Uterus (tissue), 2 donors: ENCODE measurements around the gene CENPQ.

Experiments used
- CTCF ChIP-seq, 4 experiments: fragments of 200-600 bp in 2 of 4; fragments of 450-650 bp in 2 of 4; sonication (generic) in 2 of 4; IDR thresholded peaks; one replicate each; pipeline ENCODE4 v1.5.1; 2016 to 2019; ENCODE audit warnings: antibody characterized with exemption in 4 of 4, mild to moderate bottlenecking in 2 of 4, moderate library complexity in 1 of 4
- POLR2A ChIP-seq, 2 donors: fragments of 450-650 bp; IDR thresholded peaks; one replicate each; pipeline ENCODE4 v1.6.1; 2016; ENCODE audit warnings: antibody characterized with exemption in 2 of 2, mild to moderate bottlenecking in 1 of 2, moderate library complexity in 1 of 2

DNA sequence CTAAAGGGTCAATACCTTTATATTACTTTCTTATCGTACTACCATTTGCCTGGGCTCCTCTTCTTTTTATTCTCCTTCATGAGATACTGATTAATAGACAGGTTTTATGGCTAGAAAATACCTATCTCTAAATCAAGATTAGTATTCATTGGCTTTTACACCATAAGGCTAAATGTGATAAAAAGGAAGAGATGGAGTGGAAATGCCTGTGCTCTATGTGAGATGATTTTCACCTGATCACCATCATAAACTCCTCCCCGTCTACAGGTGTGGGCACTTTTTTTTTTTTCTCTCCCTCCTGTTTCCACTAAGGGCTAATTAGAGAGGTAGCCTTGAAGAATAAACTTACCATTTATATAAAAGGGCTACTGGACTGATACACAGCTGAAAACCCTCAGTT, 36.5 kb downstream of the CENPQ start, which contains the start of gene GLYATL3:
- no peak for TF ChIP-seq CTCF (IDR thresholded peaks at IDR 0.05)
- no peak for TF ChIP-seq POLR2A (IDR thresholded peaks at IDR 0.05)
